ENCODE data around the gene BLM. TPM values are rescaled to one million over a fixed set of nuclear protein-coding genes. Genes with fewer than 3 reads are reported as not detected.

BLM gene
- total RNA-seq, 6 experiments from 2014 or later, result 2.8 to 7.7 (median 6.1) TPM

- no peak for TF ChIP-seq CTCF (IDR thresholded peaks at IDR 0.05)
- peaks cover 8% of the 10 kb centered on the region for H3K4me1 Mint-ChIP-seq (ENCODE audit: low read depth)
- no peaks in the 10 kb centered on the region; the same call in 1 of the 2 replicates for H3K27me3 Mint-ChIP-seq (ENCODE audit: insufficient read depth)
- no peaks in the 10 kb centered on the region for H3K9me3 Mint-ChIP-seq
- H3K27ac Mint-ChIP-seq, result no peak overlapping the region
- no peak for DNase-seq
- no peak overlapping the region for H3K4me3 Mint-ChIP-seq
- no peaks in the 10 kb centered on the region for H3K36me3 Mint-ChIP-seq (ENCODE audit: low read depth)
Observed at GRCh38 chr15:90711418-90711824, 5.7 kb upstream of the BLM start.

GRCh38 chr15:90711842-90712241 lies 5.3 kb upstream of the BLM start:
- Mint-ChIP-seq H3K27ac (no peak overlapping the region), H3K9me3 (no peaks in the 10 kb centered on the region), H3K4me1 (ENCODE audit: low read depth) (peaks cover 9% of the 10 kb centered on the region), H3K27me3 (ENCODE audit: insufficient read depth) (no peaks in the 10 kb centered on the region), H3K36me3 (ENCODE audit: low read depth) (no peaks in the 10 kb centered on the region), H3K4me3 (no peak overlapping the region)
- DNase-seq, result no peak
- TF ChIP-seq CTCF (IDR thresholded peaks at IDR 0.05), result no peak

- Mint-ChIP-seq H3K27ac (no peak overlapping the region), H3K4me1 (ENCODE audit: low read depth) (peaks cover 15% of the 10 kb centered on the region), H3K36me3 (ENCODE audit: low read depth) (no peaks in the 10 kb centered on the region), H3K9me3 (no peaks in the 10 kb centered on the region), H3K27me3 (ENCODE audit: insufficient read depth) (no peaks in the 10 kb centered on the region), H3K4me3 (no peak overlapping the region)
- DNase-seq, result no peak
- no peak for TF ChIP-seq CTCF (IDR thresholded peaks at IDR 0.05)
Observed at GRCh38 chr15:90713081-90713480, 4.1 kb upstream of the BLM start.

GRCh38 chr15:90716317-90716975 lies 700 bp upstream of the BLM start:
- Mint-ChIP-seq H3K27ac (peak overlapping the region; percentile 95), H3K27me3 (ENCODE audit: insufficient read depth) (no peaks in the 10 kb centered on the region), H3K36me3 (ENCODE audit: low read depth) (no peaks in the 10 kb centered on the region), H3K9me3 (no peaks in the 10 kb centered on the region), H3K4me3 (peak overlapping the region; percentile 99), H3K4me1 (ENCODE audit: low read depth) (peaks cover 23% of the 10 kb centered on the region)
- TF ChIP-seq CTCF (IDR thresholded peaks at IDR 0.05), result no peak
- peak; percentile 10 for DNase-seq

- Mint-ChIP-seq H3K9me3 (no peaks in the 10 kb centered on the region), H3K27me3 (ENCODE audit: insufficient read depth) (no peaks in the 10 kb centered on the region), H3K36me3 (ENCODE audit: low read depth) (no peaks in the 10 kb centered on the region), H3K27ac (no peak overlapping the region), H3K4me3 (peak overlapping the region; percentile 99), H3K4me1 (ENCODE audit: low read depth) (peaks cover 23% of the 10 kb centered on the region)
- no peak for TF ChIP-seq CTCF (IDR thresholded peaks at IDR 0.05)
- DNase-seq, result no peak
Observed at GRCh38 chr15:90718232-90718631, 1.1 kb downstream of the BLM start.
